NCI-H446 treated with DMSO at 0.1 percent for 48 hours (cell line): Measurements from ENCODE around the gene DLX5.
"Not testable (repeated sequence)": the region's sequence is repeated elsewhere in the genome, so short reads cannot be mapped to it uniquely, and the experiment has no call there.

Experiments
- DNase-seq: peaks from one replicate; lab custom pipeline; 2025; lab: John Stamatoyannopoulos, UW

DLX5 gene

GRCh38 chr7:97024209-97025129 lies at the start of gene DLX5:
Gene DLX5, minus strand, starts transcription at chr7:97024831. Its CDS starts 208 bp downstream, at chr7:97024623.
- DNase-seq = no peak

GRCh38 chr7:97072025-97072424 lies 47.4 kb upstream of the DLX5 start:
- not testable (repeated sequence) for DNase-seq

- DNase-seq = peak; percentile 22
Measured at GRCh38 chr7:97064972-97065587, 40.4 kb upstream of the DLX5 start.

GRCh38 chr7:97064020-97064419 lies 39.4 kb upstream of the DLX5 start:
- no peak for DNase-seq

GRCh38 chr7:97043281-97043680 lies 18.6 kb upstream of the DLX5 start:
- DNase-seq = no peak

- DNase-seq = no peak
Measured at GRCh38 chr7:97039374-97040065, 14.9 kb upstream of the DLX5 start.

- not testable (repeated sequence) for DNase-seq
Measured at GRCh38 chr7:97034213-97034852, 9.7 kb upstream of the DLX5 start.

- DNase-seq = peak; percentile 24
Measured at GRCh38 chr7:97027427-97028234, 3.0 kb upstream of the DLX5 start.

GRCh38 chr7:97026715-97027426 lies 2.2 kb upstream of the DLX5 start:
- no peak for DNase-seq

- DNase-seq = no peak
Measured at GRCh38 chr7:97025983-97026714, 1.5 kb upstream of the DLX5 start.

GRCh38 chr7:97025130-97025499 lies 484 bp upstream of the DLX5 start:
- no peak for DNase-seq

GRCh38 chr7:97022491-97023306 lies 1.9 kb downstream of the DLX5 start:
- no peak for DNase-seq

- no peak for DNase-seq
Measured at GRCh38 chr7:97021747-97022490, 2.7 kb downstream of the DLX5 start.

- DNase-seq = no peak
Measured at GRCh38 chr7:97020996-97021746, 3.5 kb downstream of the DLX5 start.

GRCh38 chr7:97020601-97020995 lies 4.0 kb downstream of the DLX5 start:
- DNase-seq = no peak

- no peak for DNase-seq
Measured at GRCh38 chr7:97019710-97020225, 4.9 kb downstream of the DLX5 start.

GRCh38 chr7:97018791-97019531 lies 5.7 kb downstream of the DLX5 start:
- no peak for DNase-seq
